ENCODE measurements around the gene ERAP2.

DNA sequence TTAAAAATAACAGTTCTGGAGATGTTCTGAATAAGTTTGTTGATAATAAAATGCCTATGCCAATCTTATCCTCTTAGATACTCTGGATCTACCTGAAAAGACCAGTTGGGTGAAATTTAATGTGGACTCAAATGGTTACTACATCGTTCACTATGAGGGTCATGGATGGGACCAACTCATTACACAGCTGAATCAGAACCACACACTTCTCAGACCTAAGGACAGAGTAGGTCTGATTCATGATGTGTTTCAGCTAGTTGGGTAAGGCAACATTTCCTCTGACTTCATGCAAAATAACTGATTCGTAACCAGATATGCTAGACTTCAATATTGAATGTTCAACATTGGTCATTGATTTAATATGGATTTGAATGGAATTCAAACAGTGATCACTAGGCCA is 27.0 kb downstream of the ERAP2 start:
- TF ChIP-seq, protein P1, sequence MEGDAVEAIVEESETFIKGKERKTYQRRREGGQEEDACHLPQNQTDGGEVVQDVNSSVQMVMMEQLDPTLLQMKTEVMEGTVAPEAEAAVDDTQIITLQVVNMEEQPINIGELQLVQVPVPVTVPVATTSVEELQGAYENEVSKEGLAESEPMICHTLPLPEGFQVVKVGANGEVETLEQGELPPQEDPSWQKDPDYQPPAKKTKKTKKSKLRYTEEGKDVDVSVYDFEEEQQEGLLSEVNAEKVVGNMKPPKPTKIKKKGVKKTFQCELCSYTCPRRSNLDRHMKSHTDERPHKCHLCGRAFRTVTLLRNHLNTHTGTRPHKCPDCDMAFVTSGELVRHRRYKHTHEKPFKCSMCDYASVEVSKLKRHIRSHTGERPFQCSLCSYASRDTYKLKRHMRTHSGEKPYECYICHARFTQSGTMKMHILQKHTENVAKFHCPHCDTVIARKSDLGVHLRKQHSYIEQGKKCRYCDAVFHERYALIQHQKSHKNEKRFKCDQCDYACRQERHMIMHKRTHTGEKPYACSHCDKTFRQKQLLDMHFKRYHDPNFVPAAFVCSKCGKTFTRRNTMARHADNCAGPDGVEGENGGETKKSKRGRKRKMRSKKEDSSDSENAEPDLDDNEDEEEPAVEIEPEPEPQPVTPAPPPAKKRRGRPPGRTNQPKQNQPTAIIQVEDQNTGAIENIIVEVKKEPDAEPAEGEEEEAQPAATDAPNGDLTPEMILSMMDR (IDR thresholded peaks at IDR 0.05; ENCODE audit: poor library complexity, severe bottlenecking) = no peak
- TF ChIP-seq POLR2AphosphoS5 (IDR thresholded peaks at IDR 0.05) = no peak
- TF ChIP-seq EP300 (conservative IDR thresholded peaks at IDR 0.05; ENCODE audit: poor library complexity, severe bottlenecking) = no peak
- no peak for TF ChIP-seq MXI1 (conservative IDR thresholded peaks at IDR 0.05; ENCODE audit: poor library complexity, severe bottlenecking)
- no peak for TF ChIP-seq RAD21 (conservative IDR thresholded peaks at IDR 0.05)
- TF ChIP-seq EZH2 (IDR thresholded peaks at IDR 0.05; ENCODE audit: borderline replicate concordance, insufficient read depth, low read length, poor library complexity, severe bottlenecking) = no peak
